ENCODE results near the gene UBQLNL. TPM values are rescaled to one million over a fixed set of nuclear protein-coding genes. Genes with fewer than 3 reads are reported as not detected.

The UBQLNL gene
- total RNA-seq, 2 donors from 2014 or later, result 0.22 TPM; not detected in 1

GRCh38 chr11:5536482-5536881, 20.0 kb upstream of the UBQLNL start:
- intact Hi-C loops (cut with DNase I), result no loop called here
- H3K4me3 ChIP-seq, result no peak overlapping the region
- DNase-seq, result no peak
- H3K36me3 ChIP-seq, result no peaks in the 10 kb centered on the region
- H3K27ac ChIP-seq, result no peak overlapping the region
- H3K9ac ChIP-seq (ENCODE audit: low read depth in 2 of 2, low read length in 2 of 2), result no peak overlapping the region
- no peaks in the 10 kb centered on the region for H3K27me3 ChIP-seq
- no peaks in the 10 kb centered on the region for H3K4me1 ChIP-seq
- TF ChIP-seq, protein P1, sequence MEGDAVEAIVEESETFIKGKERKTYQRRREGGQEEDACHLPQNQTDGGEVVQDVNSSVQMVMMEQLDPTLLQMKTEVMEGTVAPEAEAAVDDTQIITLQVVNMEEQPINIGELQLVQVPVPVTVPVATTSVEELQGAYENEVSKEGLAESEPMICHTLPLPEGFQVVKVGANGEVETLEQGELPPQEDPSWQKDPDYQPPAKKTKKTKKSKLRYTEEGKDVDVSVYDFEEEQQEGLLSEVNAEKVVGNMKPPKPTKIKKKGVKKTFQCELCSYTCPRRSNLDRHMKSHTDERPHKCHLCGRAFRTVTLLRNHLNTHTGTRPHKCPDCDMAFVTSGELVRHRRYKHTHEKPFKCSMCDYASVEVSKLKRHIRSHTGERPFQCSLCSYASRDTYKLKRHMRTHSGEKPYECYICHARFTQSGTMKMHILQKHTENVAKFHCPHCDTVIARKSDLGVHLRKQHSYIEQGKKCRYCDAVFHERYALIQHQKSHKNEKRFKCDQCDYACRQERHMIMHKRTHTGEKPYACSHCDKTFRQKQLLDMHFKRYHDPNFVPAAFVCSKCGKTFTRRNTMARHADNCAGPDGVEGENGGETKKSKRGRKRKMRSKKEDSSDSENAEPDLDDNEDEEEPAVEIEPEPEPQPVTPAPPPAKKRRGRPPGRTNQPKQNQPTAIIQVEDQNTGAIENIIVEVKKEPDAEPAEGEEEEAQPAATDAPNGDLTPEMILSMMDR (IDR thresholded peaks at IDR 0.05), result no peak
- no peaks in the 10 kb centered on the region for H3K9me3 ChIP-seq

GRCh38 chr11:5534046-5534445, 17.5 kb upstream of the UBQLNL start:
- intact Hi-C loops (cut with DNase I), result no loop called here
- Histone ChIP-seq H3K4me1 (no peaks in the 10 kb centered on the region), H3K27me3 (no peaks in the 10 kb centered on the region), H3K9me3 (no peaks in the 10 kb centered on the region), H3K4me3 (no peak overlapping the region), H3K27ac (no peak overlapping the region), H3K36me3 (no peaks in the 10 kb centered on the region), H3K9ac (ENCODE audit: low read depth in 2 of 2, low read length in 2 of 2) (no peak overlapping the region)
- no peak for DNase-seq
- TF ChIP-seq, protein P1 (IDR thresholded peaks at IDR 0.05), result no peak

- Histone ChIP-seq H3K4me3 (no peak overlapping the region), H3K9me3 (no peaks in the 10 kb centered on the region), H3K4me1 (no peaks in the 10 kb centered on the region), H3K9ac (ENCODE audit: low read depth in 2 of 2, low read length in 2 of 2) (no peak overlapping the region), H3K27me3 (no peaks in the 10 kb centered on the region), H3K36me3 (no peaks in the 10 kb centered on the region), H3K27ac (no peak overlapping the region)
- intact Hi-C loops (cut with DNase I), result no loop called here
- TF ChIP-seq, protein P1 (IDR thresholded peaks at IDR 0.05), result no peak
- DNase-seq, result no peak
Measured at GRCh38 chr11:5531053-5531831, 14.7 kb upstream of the UBQLNL start.

- no peaks in the 10 kb centered on the region for H3K36me3 ChIP-seq
- no peaks in the 10 kb centered on the region for H3K4me1 ChIP-seq
- H3K27me3 ChIP-seq, result no peaks in the 10 kb centered on the region
- no peak overlapping the region for H3K4me3 ChIP-seq
- no peak for DNase-seq
- intact Hi-C loops (cut with DNase I), result no loop called here
- TF ChIP-seq, protein P1 (IDR thresholded peaks at IDR 0.05), result no peak
- H3K9me3 ChIP-seq, result no peaks in the 10 kb centered on the region
- no peak overlapping the region for H3K9ac ChIP-seq (ENCODE audit: low read depth in 2 of 2, low read length in 2 of 2)
- H3K27ac ChIP-seq, result no peak overlapping the region
Measured at GRCh38 chr11:5528495-5528894, 12.0 kb upstream of the UBQLNL start.

- H3K4me3 ChIP-seq, result no peak overlapping the region
- no peaks in the 10 kb centered on the region for H3K36me3 ChIP-seq
- no peak for DNase-seq
- no peaks in the 10 kb centered on the region for H3K9me3 ChIP-seq
- H3K27me3 ChIP-seq, result no peaks in the 10 kb centered on the region
- no peaks in the 10 kb centered on the region for H3K4me1 ChIP-seq
- H3K9ac ChIP-seq (ENCODE audit: low read depth in 2 of 2, low read length in 2 of 2), result no peak overlapping the region
- TF ChIP-seq, protein P1 (IDR thresholded peaks at IDR 0.05), result no peak
- intact Hi-C loops (cut with DNase I), result no loop called here
- H3K27ac ChIP-seq, result no peak overlapping the region
Measured at GRCh38 chr11:5527716-5528115, 11.2 kb upstream of the UBQLNL start.
